ENCODE data around the gene NUBPL.

- TF ChIP-seq EZH2phosphoT487 (IDR thresholded peaks at IDR 0.05; ENCODE audit: borderline replicate concordance, low read depth, low read length), result no peak
- no peak for TF ChIP-seq CTCF (conservative IDR thresholded peaks at IDR 0.05; ENCODE audit: low read length)
Observed at GRCh38 chr14:31864937-31865855, 304.0 kb downstream of the NUBPL start.
